ENCODE results near the gene HRCT1. TPM values are rescaled to one million over a fixed set of nuclear protein-coding genes. Genes with fewer than 3 reads are reported as not detected.

Gene HRCT1
- total and polyA plus RNA-seq, 7 donors = 2.1 to 88.5 (median 5.4) TPM

- intact Hi-C loops (cut with DNase I) = no loop called here
- Histone ChIP-seq H3K4me3 (no peak overlapping the region), H3K9me3 (no peaks in the 10 kb centered on the region), H3K27ac (no peak overlapping the region), H3K4me1 (peaks cover 0 to 3% (median 2%) of the 10 kb centered on the region in 4 donors), H3K27me3 (no peaks in the 10 kb centered on the region), H3K36me3 (no peaks in the 10 kb centered on the region)
- DNase-seq = no peak
- no peak for TF ChIP-seq CTCF (IDR thresholded peaks at IDR 0.05)
- no peak for TF ChIP-seq POLR2A (IDR thresholded peaks at IDR 0.05)
- TF ChIP-seq EP300 (IDR thresholded peaks at IDR 0.05) = no peak
- no peak for TF ChIP-seq POLR2AphosphoS5 (IDR thresholded peaks at IDR 0.05)
Measured at GRCh38 chr9:35898337-35898736, 7.7 kb upstream of the HRCT1 start.

- H3K36me3 ChIP-seq = no peaks in the 10 kb centered on the region
- H3K4me1 ChIP-seq = peaks cover 0 to 8% (median 3%) of the 10 kb centered on the region in 4 donors
- DNase-seq = no peak
- WGBS, 2 donors = 50 to 76% methylated on average over 2 of the region's 2 CpGs
- no peaks in the 10 kb centered on the region for H3K9me3 ChIP-seq
- H3K27ac ChIP-seq = no peak overlapping the region
- no peaks in the 10 kb centered on the region for H3K27me3 ChIP-seq
- H3K4me3 ChIP-seq = no peak overlapping the region
- TF ChIP-seq POLR2A (IDR thresholded peaks at IDR 0.05) (no peak), POLR2AphosphoS5 (IDR thresholded peaks at IDR 0.05) (no peak), CTCF (IDR thresholded peaks at IDR 0.05) (no peak), EP300 (IDR thresholded peaks at IDR 0.05) (no peak)
- intact Hi-C loops (cut with DNase I) = no loop called here
Measured at GRCh38 chr9:35899021-35899420, 7.0 kb upstream of the HRCT1 start.

- TF ChIP-seq POLR2A (IDR thresholded peaks at IDR 0.05) (no peak), CTCF (IDR thresholded peaks at IDR 0.05) (peak; percentile 43 to 82 (median 61))
- peaks cover 0 to 49% (median 43%) of the 10 kb centered on the region in 4 donors for H3K4me1 ChIP-seq
- 18 to 34% methylated on average over 3 of the region's 3 CpGs for WGBS, 2 donors
- H3K27me3 ChIP-seq = no peaks in the 10 kb centered on the region
- no peak overlapping the region for H3K4me3 ChIP-seq
- no peak overlapping the region for H3K27ac ChIP-seq
- no peaks in the 10 kb centered on the region for H3K36me3 ChIP-seq
- intact Hi-C loops (cut with DNase I) = loop anchor here (1.0 kb wide), 1 partner anchor 42 kb away; no protein-coding TSS in a partner anchor
- H3K9me3 ChIP-seq = no peaks in the 10 kb centered on the region
- DNase-seq = no peak
Measured at GRCh38 chr9:35903049-35903448, 3.0 kb upstream of the HRCT1 start.

- DNase-seq = no peak
- H3K4me3 ChIP-seq = no peak overlapping the region
- H3K4me1 ChIP-seq = peaks cover 0 to 62% (median 56%) of the 10 kb centered on the region in 4 donors
- intact Hi-C loops (cut with DNase I) = no loop called here
- TF ChIP-seq POLR2AphosphoS5 (IDR thresholded peaks at IDR 0.05) (no peak), CTCF (IDR thresholded peaks at IDR 0.05) (no peak), EP300 (IDR thresholded peaks at IDR 0.05) (no peak), POLR2A (IDR thresholded peaks at IDR 0.05) (no peak)
- H3K9me3 ChIP-seq = no peaks in the 10 kb centered on the region
- H3K27me3 ChIP-seq = no peaks in the 10 kb centered on the region
- 78 to 79% methylated on average over 8 of the region's 8 CpGs for WGBS, 2 donors
- peak overlapping the region; percentile 93 to 97 (median 94) for H3K27ac ChIP-seq
- H3K36me3 ChIP-seq = no peaks in the 10 kb centered on the region
Measured at GRCh38 chr9:35904338-35904737, 1.7 kb upstream of the HRCT1 start.

Data from sigmoid colon (tissue), 7 donors.